HG02970 (cell line): ENCODE results near the gene PRKX.
"Not testable (repeated sequence)": the region's sequence is repeated elsewhere in the genome, so short reads cannot be mapped to it uniquely, and the experiment has no call there.

Experiments used
- ATAC-seq: cut with Tn5 transposase; IDR thresholded peaks from one replicate; pipeline ENCODE4 v1.9.1; 2021; ENCODE audit warnings: mild to moderate bottlenecking, moderate library complexity, moderate number of reproducible peaks; ENCODE audit not compliant: unreplicated experiment, low FRiP score

PRKX gene

GRCh38 chrX:3713225-3713936, at the start of gene PRKX:
Gene PRKX, minus strand, starts transcription at chrX:3713649. Its CDS starts 396 bp downstream, at chrX:3713253.
- ATAC-seq = peak; percentile 83

GRCh38 chrX:3763111-3763510, 49.7 kb upstream of the PRKX start:
- ATAC-seq = no peak

GRCh38 chrX:3757510-3758025, 44.1 kb upstream of the PRKX start:
- no peak for ATAC-seq

GRCh38 chrX:3748052-3748559, 34.7 kb upstream of the PRKX start:
- no peak for ATAC-seq

GRCh38 chrX:3743801-3744439, 30.5 kb upstream of the PRKX start:
- no peak for ATAC-seq

GRCh38 chrX:3740946-3741345, 27.5 kb upstream of the PRKX start:
- not testable (repeated sequence) for ATAC-seq

GRCh38 chrX:3738509-3738908, 25.1 kb upstream of the PRKX start:
- no peak for ATAC-seq

GRCh38 chrX:3736536-3736935, 23.1 kb upstream of the PRKX start:
- ATAC-seq = not testable (repeated sequence)

GRCh38 chrX:3735891-3736290, 22.4 kb upstream of the PRKX start:
- not testable (repeated sequence) for ATAC-seq

- ATAC-seq = not testable (repeated sequence)
These were observed 21.0 kb upstream of the PRKX start for GRCh38 chrX:3734456-3734855.

GRCh38 chrX:3733043-3733430, 19.6 kb upstream of the PRKX start:
- no peak for ATAC-seq

- not testable (repeated sequence) for ATAC-seq
These were observed 19.0 kb upstream of the PRKX start for GRCh38 chrX:3732326-3733042.

- ATAC-seq = no peak
These were observed 15.0 kb upstream of the PRKX start for GRCh38 chrX:3728454-3728853.

GRCh38 chrX:3723460-3723859, 10.0 kb upstream of the PRKX start:
- ATAC-seq = not testable (repeated sequence)

- no peak for ATAC-seq
These were observed 4.4 kb upstream of the PRKX start for GRCh38 chrX:3717742-3718420.

GRCh38 chrX:3715921-3716320, 2.5 kb upstream of the PRKX start:
- no peak for ATAC-seq

GRCh38 chrX:3714706-3715479, 1.4 kb upstream of the PRKX start:
- ATAC-seq = not testable (repeated sequence)

GRCh38 chrX:3713937-3714434, 537 bp upstream of the PRKX start:
- peak; percentile 8 for ATAC-seq

- ATAC-seq = peak; percentile 18
These were observed 602 bp downstream of the PRKX start for GRCh38 chrX:3712870-3713224.
